HG02981 (cell line): ENCODE measurements around the gene LMO7.
"Not testable (repeated sequence)": the region's sequence is repeated elsewhere in the genome, so short reads cannot be mapped to it uniquely, and the experiment has no call there.

Experiments
- ATAC-seq: cut with Tn5 transposase; IDR thresholded peaks from one replicate; pipeline ENCODE4 v1.9.1; 2021; ENCODE audit warnings: mild to moderate bottlenecking, moderate library complexity; ENCODE audit not compliant: unreplicated experiment

Gene LMO7

DNA sequence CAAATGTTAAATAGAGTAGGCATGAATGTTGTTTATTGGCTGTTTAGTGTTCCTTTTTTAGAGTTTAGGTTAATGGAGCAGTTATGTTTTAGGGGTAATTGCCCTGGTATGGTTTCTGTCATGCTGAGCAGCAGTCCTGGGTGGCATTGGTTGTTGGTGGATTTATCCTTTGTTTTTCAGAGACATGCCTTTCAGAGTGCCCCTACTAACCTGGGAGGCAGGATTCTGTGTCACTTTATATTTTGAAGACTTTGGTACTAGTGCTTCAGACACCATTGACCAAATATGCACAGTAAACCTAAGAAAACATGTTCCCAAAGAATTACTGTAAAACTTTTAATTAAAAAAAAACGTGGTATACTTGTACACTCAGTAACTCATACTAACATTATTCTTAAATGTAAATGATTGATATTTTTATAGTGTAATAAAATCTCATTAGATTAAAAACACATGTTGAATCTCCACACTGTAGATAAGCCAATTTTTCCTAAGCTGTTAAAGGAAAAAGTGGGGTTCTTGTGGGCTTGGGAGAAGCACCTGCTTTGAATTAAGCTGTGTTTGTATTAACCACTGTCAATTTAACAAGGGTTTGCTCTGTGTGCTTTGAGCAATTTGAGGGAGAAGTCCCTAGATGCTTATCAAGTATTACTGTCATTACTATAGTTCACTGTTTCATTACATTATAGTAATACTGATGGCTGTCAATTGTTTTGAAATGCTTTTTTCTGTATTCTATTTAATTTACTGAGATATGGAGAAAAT is 133.2 kb downstream of the LMO7 start:
- ATAC-seq, result no peak

DNA sequence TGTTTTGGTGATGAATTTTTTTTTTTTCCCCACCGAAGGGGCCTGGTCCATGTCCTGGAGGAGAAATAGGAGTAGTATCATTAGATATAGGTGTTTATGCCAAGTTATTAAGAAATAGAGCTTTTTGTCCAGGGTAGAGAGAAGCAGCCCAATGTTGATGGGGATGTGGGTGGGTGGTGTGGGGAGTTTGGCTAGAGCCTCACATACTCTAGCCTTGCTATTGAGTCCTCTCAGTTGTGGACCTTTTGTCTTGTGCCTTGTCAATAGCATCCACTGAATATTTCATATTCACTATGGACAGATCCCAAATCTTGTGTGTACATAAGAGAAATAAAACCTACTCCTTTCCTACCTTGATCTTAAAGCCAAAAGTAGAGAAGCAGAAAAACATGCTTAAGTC is 134.0 kb downstream of the LMO7 start:
- no peak for ATAC-seq

- ATAC-seq, result no peak
Measured at GRCh38 chr13:75770592-75771011, 134.5 kb downstream of the LMO7 start.

- no peak for ATAC-seq
Measured at GRCh38 chr13:75771226-75771625, 135.1 kb downstream of the LMO7 start.

- ATAC-seq, result no peak
Measured at GRCh38 chr13:75771818-75772217, 135.7 kb downstream of the LMO7 start.

DNA sequence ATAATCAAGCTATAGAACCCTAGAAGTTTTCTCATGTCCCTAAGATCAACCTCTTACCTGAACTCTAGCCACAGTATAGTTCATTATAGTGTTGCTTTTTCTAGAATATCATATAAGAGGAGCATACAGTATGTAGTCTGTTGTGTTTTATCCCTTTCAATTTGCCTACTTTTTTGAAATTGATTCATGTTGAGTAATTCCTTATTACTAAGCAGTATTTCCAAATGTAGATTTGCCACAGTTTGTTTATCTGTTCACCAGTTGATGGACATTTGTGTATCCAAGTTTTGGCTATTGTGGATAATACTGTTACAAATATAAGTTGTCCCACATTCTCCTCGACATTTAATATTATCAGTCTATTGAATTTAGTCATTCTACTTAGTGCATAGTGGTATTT is 138.0 kb downstream of the LMO7 start:
- no peak for ATAC-seq

- no peak for ATAC-seq
Measured at GRCh38 chr13:75776550-75776949, 140.4 kb downstream of the LMO7 start.

- ATAC-seq, result no peak
Measured at GRCh38 chr13:75779393-75779792, 143.3 kb downstream of the LMO7 start.

DNA sequence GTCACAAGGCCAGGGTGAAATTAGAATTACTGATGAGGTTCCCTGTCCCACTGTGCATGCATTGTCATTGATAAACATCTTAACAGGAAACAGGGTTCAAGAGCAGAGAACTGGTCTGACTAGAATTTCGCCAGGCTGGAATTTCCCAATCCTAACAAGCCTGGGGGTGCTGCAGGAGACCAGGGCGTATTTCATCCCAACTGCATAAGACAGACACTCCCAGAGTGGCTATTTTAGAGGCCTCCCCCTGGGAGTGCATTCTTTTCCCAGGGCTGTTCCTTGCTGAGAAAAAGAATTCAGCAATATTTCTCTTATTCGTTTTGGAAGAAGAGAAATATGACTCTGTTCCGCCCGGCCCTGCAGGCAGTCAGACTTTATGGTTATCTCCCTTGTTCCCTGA is 144.0 kb downstream of the LMO7 start:
- not testable (repeated sequence) for ATAC-seq

DNA sequence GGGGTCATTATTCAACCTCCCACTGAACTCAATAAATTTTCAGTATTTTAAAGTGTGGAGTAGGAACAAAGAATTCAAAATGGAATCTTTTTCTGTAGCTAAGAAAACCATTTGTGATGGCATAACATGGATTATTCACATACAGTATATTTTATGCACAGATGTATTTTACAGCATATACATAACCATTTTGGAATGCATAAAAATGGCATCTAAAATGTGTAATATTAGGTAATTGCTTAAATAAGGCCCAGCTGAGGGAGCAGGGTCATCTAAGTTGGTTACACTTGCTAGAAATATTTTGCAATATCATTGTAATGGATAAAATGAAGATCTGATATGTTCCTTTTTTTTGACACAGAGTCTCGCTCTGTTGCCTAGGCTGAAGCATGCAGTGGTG is 146.9 kb downstream of the LMO7 start:
- no peak for ATAC-seq

DNA sequence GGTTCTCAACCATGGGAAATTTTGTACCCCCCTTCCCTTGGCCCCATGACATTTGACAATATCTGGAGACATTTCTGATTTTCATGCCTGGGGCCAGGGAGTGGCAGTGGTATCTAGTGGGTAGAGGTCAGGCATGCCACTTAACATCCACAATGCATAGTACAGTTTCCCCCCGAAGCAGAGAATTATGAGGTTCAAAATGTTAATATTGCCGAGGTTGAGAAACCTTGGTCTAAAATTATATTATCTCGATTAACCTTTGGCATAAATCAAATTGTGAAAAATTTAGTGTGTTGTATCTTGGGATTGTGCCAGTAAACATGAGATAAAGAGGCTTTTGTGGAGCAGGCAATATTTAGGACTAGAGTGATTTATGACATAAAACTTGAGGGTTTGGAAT is 147.9 kb downstream of the LMO7 start:
- ATAC-seq, result no peak

GRCh38 chr13:75785130-75785529 is 149.0 kb downstream of the LMO7 start:
- no peak for ATAC-seq

DNA sequence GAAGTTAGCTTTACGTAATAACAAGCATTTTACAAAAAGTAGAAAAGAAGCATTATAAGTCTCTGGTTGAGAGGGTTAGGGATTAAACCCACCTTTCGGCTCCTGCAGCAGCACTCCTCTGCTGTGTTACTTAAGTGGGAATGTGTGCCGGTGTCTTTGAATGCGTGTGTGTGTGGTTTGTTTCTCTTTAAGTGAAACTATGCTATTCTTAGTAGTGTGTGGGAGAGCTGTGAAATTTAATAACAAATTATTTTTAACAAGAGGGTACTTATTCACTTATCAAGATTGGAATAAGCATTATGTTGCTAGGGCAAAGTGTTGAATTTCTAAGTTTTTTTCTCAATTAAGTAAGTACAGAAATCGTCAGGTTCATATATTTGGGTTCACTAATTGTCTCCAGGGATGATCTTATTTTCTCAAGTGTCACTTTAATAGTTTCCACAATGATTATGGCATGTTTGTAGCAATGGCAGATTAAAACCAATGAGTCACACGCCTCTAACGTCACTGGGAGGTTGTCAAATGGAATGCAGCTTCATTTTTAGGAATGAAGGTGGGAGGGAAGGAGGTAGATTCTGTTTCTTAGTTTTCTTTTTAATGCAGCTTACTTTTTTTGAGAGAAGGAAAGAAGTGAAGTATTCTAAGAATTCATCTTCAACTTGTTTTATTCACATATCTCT is 151.3 kb downstream of the LMO7 start:
- ATAC-seq, result no peak

GRCh38 chr13:75788481-75788981 is 152.4 kb downstream of the LMO7 start:
- no peak for ATAC-seq

DNA sequence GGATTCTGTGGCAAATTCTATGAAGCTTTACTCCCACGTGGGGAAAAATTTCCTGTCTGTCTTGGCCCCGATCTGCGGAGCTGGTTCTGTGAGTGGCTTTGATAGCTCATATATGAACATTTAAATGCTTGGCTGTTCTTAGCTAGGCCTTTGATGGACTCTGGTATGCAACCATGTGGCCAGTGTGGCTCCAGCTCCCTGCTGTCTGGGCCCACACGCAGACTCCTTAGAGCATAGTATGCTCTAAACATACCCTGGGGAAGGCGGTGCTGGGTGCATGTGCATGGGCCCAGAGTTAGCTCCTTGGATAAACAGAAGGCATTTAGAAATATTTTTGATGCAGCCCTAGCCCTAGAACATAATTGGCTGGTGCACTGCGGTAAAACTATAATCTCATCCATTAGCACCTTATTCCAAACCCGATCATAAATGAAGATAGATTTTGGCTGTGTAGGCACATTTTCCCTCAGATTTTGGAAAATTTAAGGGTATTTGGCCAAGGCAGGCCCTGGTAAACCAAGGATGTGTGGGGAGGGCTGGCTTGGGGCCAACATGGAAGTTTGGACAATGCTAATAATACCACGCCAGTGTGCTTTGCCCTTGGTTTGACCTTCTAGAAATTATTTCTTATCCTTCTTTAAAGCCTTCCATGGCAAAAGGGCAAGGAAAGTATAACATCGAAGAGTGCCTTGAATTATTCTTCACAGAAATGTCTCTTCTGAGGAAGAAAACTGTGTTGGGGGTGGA is 153.5 kb downstream of the LMO7 start:
- ATAC-seq, result no peak

GRCh38 chr13:75790198-75790970 is 154.3 kb downstream of the LMO7 start:
- no peak for ATAC-seq

DNA sequence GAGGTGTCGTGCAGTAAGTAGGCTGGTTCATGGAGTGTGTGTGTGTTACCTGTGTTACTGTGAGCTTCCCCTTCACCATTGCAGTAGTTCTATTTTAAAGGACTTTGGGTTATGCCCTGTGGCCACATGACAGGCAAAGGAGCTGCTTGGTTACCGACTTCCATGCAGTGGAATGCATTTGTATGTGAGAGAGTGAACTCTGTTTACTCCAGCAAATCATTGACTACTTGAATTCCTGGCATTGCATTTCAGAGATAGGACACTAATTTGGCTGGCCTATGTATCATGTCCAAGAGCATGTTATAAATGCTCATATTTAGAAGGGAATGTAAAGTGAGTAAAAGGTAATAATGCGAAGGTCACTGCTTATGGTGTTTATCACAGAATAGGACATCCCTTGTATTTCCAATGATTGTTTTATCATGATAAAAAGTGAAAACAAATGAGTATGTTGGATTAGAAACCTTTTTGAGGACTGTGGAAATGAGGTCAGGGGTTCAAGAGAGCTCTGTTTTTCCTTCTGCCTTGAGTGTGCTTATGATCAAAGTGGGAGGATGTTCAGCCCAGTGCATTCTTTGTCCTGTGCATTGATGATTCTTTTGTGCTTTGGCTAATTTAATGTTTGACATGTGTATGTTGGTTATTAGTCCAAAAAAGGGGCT is 156.5 kb downstream of the LMO7 start:
- ATAC-seq, result no peak

GRCh38 chr13:75793188-75793567 is 157.0 kb downstream of the LMO7 start:
- not testable (repeated sequence) for ATAC-seq

DNA sequence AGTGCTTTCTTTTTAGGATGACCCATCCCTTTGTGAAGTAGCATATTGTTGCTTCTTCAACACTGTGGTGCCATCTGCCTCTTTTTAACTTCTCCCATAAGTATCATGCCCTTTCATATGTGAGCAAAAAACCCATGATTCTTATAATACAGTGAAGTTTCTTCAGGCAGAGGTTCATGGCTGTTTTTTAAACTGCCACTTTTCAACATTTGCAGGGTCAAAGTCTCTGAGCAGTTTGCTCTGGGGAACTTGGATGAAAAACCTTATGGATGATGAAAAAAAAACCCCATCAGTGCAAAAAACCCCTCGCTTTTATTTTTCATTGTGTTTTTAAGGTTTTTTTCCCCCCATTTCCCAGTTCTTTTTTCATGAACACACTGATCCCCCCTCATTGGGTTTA is 158.5 kb downstream of the LMO7 start:
- no peak for ATAC-seq

DNA sequence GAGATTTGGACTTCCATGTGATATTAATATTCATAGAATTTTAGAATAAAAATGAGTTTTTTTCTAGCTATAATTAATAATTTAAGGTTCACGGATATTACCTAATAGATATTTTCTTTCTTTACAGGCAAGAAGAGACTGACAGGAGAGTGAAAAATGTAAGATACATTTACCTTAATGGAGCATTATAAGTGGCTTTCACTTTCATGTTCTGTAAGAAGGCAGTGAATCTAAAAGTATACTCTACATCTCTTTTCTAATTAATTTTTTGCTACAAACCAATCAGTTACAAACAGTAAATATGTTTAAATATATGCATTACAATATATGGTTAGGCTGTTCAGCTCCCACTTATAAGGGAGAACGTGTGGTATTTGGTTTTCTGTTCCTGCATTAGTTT is 159.1 kb downstream of the LMO7 start:
- no peak for ATAC-seq
